Small intestine (tissue), 7 donors: Measurements from ENCODE around the gene OSCP1. TPM values are rescaled to one million over a fixed set of nuclear protein-coding genes. Genes with fewer than 3 reads are reported as not detected.
"Not testable (repeated sequence)": the region's sequence is repeated elsewhere in the genome, so short reads cannot be mapped to it uniquely, and the experiment has no call there.

Source experiments
- DNase-seq, 2 donors: peaks; one replicate each; pipeline versions ENCODE4 v3.0.0 to v3.0.0-alpha.2; 2013
- FAIRE-seq: peaks from 2 replicates; lab custom pipeline; 2012; peaks lifted over from hg19 to GRCh38; lab: Jason Lieb, UNC
- H3K27ac ChIP-seq, 3 donors: one replicate each; pipeline ENCODE4 v1.5.1; 2013; ENCODE audit warnings: low read length in 2 of 3, mild to moderate bottlenecking in 2 of 3, control low read depth in 1 of 3, inconsistent platforms in 1 of 3, low read depth in 1 of 3, moderate library complexity in 1 of 3
- H3K27me3 ChIP-seq, 3 donors: one replicate each; pipeline ENCODE4 v1.6.1; 2013; ENCODE audit warnings: low read length in 3 of 3, inconsistent platforms in 1 of 3; ENCODE audit not compliant: control insufficient read depth in 3 of 3, insufficient read depth in 3 of 3
- H3K36me3 ChIP-seq, 3 donors: one replicate each; pipeline ENCODE4 v1.6.1; 2013; ENCODE audit warnings: low read length in 3 of 3, inconsistent platforms in 1 of 3, low read depth in 1 of 3, mild to moderate bottlenecking in 1 of 3, moderate library complexity in 1 of 3; ENCODE audit not compliant: control insufficient read depth in 3 of 3, insufficient read depth in 2 of 3
- H3K4me1 ChIP-seq, 3 donors: one replicate each; pipeline ENCODE4 v1.6.1; 2013; ENCODE audit warnings: low read length in 2 of 3, inconsistent platforms in 1 of 3, low read depth in 1 of 3, mild to moderate bottlenecking in 1 of 3, moderate library complexity in 1 of 3; ENCODE audit not compliant: control insufficient read depth in 3 of 3, insufficient read depth in 2 of 3
- H3K4me3 ChIP-seq, 3 donors: one replicate each; pipeline ENCODE4 v1.5.1; 2013; ENCODE audit warnings: low read length in 3 of 3, control low read depth in 1 of 3, inconsistent platforms in 1 of 3, low read depth in 1 of 3, mild to moderate bottlenecking in 1 of 3, moderate library complexity in 1 of 3
- H3K9me3 ChIP-seq, 2 donors: one replicate each; pipeline ENCODE4 v1.6.1; 2013; ENCODE audit warnings: low read depth in 1 of 2, low read length in 1 of 2; ENCODE audit not compliant: control insufficient read depth in 2 of 2, insufficient read depth in 1 of 2
- WGBS, 3 donors: extraction: QIAGEN DNeasy Blood & Tissue Kit; methylation state at CpG; one replicate each; pipeline ENCODE4 v1.1.7; 2013; 5-methylcytosine and 5-hydroxymethylcytosine counted together
- polyA plus RNA-seq, 4 donors: library from polyadenylated mRNA; stranded (reverse) in 3 of 4; unstranded in 1 of 4; fragments of 200-250 nt in 3 of 4; fragments of 120-200 nt in 1 of 4; gene quantifications; one replicate each; pipeline versions ENCODE4 v1.2.1 to v1.2.3, GENCODE V29; 2013
- donor health status: healthy with polysubstance abuse.
- donor health status: control.
- donor health status: control.
- donor health status: Bipolar disorder and iron deficiency.
- donor health status: healthy.

Gene OSCP1
- polyA plus RNA-seq, 4 donors = 0.89 to 6.1 (median 2.8) TPM

- H3K27me3 ChIP-seq, FAIRE-seq, H3K9me3 ChIP-seq, H3K4me3 ChIP-seq, H3K36me3 ChIP-seq, DNase-seq: not testable (repeated sequence)
- peaks cover 0 to 15% (median 0%) of the 10 kb centered on the region in 3 donors for H3K4me1 ChIP-seq
- 90 to 95% (median 91%) methylated on average over 9 of the region's 9 CpGs for WGBS, 3 donors
- H3K27ac ChIP-seq = peak overlapping the region in 2 of 3 donors; percentile 67 to 72
Measured at GRCh38 chr1:36487336-36487725, 37.1 kb upstream of the OSCP1 start.

DNA sequence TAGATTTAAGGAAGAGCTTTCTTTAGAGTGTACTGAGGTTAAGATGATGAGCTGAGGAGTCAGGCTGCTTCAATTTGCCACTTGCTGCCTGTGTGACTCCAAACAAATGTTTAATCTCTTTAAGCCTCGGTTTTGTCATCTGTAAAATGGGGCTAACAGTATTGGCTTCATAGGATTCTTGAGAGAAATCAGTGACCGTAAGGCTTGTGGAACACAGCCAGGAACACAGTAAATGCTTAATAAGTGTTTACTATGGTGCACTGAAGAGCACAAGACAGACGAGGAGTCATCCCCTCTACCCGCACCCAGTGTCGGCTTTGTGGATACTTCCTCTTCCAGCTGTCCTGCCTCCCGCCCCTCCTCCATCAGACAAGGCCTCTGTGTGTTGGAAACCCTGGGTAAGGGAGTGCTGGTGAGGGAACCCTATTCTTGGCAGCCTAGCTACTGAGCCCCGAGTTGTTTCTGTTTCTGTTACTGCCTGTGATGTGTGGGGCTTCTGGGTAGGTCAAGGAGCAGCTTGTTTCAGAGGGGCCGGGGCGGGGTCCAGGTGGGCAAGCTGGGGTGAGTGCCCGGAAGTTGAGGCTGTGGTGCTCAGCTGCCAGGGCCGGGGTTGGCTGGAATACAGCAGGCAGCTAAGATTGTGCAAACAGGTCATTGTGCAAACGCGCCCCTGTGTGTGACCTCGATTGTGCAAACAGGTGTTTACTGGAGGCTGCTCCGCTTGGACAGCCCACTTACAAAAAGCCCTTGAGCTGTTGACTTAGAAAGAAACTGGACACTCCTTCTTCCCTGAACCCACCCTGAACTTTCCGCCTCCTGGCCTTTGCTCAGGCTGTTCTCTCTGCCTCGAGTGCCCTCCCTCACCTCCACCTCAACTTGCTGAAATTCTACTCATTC is 36.4 kb upstream of the OSCP1 start:
- DNase-seq = peak; percentile 29 to 93
- no peak overlapping the region for H3K4me3 ChIP-seq
- peaks cover 0 to 17% (median 0%) of the 10 kb centered on the region in 3 donors for H3K4me1 ChIP-seq
- WGBS, 3 donors = 26 to 47% (median 27%) methylated on average over 17 of the region's 17 CpGs
- no peak for FAIRE-seq
- H3K27ac ChIP-seq = peak overlapping the region in 2 of 3 donors; percentile 67 to 72
- H3K27me3 ChIP-seq = no peaks in the 10 kb centered on the region
- H3K36me3 ChIP-seq = no peaks in the 10 kb centered on the region
- H3K9me3 ChIP-seq = no peaks in the 10 kb centered on the region

DNA sequence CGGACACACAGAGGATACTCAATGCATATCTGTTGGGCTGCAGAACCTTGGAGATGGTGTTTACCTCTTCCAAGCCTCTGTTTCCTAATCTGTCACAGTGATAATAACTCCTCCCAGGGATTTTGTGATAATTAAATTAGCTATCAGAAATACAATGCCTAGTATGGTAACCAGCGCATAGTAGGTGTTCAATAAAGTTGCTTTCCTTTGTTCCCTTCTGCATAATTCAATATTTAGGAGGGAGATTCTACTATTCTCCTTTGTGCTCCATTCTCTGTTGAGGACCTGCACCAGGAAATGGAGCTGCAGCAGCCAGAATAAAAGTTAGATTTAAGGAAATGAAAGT is 35.8 kb upstream of the OSCP1 start:
- H3K4me3 ChIP-seq = no peak overlapping the region
- no peak for DNase-seq
- peak overlapping the region in 1 of 3 donors; percentile 67 for H3K27ac ChIP-seq
- no peaks in the 10 kb centered on the region for H3K9me3 ChIP-seq
- peaks cover 0 to 20% (median 0%) of the 10 kb centered on the region in 3 donors for H3K4me1 ChIP-seq
- no peak for FAIRE-seq
- H3K36me3 ChIP-seq = no peaks in the 10 kb centered on the region
- no peaks in the 10 kb centered on the region for H3K27me3 ChIP-seq
- 89 to 98% (median 97%) methylated on average over 2 of the region's 2 CpGs for WGBS, 3 donors

DNA sequence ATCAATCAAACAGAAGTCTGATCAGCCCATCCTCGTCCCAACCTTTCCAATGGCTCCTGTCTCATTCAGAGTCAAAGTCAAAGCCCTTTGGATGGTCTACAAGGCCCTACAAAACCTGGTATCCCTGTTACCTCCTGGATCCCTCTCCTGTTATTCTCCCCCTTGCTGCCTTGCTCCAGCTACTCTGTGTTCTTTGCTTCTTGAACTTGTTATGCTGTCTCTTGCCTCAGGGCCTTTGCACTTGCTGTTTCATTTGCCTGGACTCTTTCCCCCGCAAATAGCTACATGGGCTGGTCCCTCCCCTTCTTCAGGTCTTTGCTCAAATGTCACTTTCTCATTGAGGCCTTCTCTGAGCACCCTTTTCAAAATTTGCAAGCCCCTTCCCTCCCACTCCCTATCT is 33.8 kb upstream of the OSCP1 start:
- no peak for DNase-seq
- Histone ChIP-seq H3K27me3 (no peaks in the 10 kb centered on the region), H3K4me3 (no peak overlapping the region), H3K36me3 (no peaks in the 10 kb centered on the region), H3K27ac (no peak overlapping the region), H3K4me1 (peaks cover 0 to 20% (median 0%) of the 10 kb centered on the region in 3 donors), H3K9me3 (no peaks in the 10 kb centered on the region)
- FAIRE-seq = no peak
- WGBS, 3 donors = 84 to 94% (median 89%) methylated on average over 2 of the region's 2 CpGs

GRCh38 chr1:36482724-36483388 is 32.6 kb upstream of the OSCP1 start, which contains the start of gene CSF3R:
Gene CSF3R (minus strand): TSS chr1:36482913. CDS start chr1:36479496, 3,417 bp downstream.
- 53 to 72% (median 66%) methylated on average over 13 of the region's 13 CpGs for WGBS, 3 donors
- Histone ChIP-seq H3K4me3 (no peak within 1 kb of the TSS), H3K27ac (no peak within 1 kb of the TSS), H3K4me1 (peaks cover 0 to 18% (median 0%) of the 10 kb centered on the region in 3 donors), H3K9me3 (no peaks in the 10 kb centered on the region), H3K36me3 (no peaks in the 10 kb centered on the region), H3K27me3 (no peaks in the 10 kb centered on the region)
- FAIRE-seq (no peak), DNase-seq (no peak)

DNA sequence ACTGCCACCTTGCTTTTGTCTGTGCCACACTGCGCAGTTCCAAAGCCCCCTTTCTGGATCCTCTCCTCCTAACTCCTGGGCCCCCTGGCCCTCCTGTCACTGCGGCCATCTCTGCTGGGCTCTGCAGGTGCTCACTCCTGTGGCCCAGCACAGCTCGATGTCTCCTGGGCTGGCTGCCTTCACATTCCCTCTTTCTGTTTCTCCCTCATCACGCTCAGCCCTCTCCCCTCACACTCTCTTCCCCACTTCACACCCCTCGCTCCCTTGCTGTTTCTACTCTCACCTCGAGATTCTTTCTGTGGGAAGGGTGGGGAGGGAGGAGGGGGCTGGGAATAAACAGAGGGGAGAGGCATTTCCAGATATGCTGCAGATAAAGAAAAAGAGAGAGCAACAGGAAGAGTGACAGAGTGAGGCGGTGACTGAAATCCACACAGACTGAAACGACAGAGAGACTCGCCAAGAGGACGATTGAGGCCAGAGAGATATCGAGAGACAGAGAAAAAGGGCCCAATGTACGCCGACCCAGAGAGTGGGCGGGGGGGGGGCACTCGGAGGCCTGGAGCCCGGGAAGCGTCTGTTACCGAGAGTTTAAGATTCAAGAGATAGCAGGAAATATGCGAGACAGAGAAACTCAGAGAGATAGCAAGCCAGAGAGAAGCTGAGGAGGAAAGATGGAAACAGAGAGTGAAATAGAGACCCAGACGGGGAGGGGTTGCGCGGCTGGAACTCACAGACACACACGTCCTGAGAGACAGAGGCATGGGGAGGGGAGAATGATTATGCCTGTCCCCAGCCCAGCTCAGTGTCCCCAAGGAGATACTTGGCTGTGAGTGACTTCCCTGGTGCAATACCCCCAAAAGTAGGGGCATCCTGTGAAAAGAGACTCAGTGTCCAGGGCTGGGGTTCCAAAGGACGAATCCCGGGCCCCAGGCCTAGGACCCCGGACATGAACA is 31.8 kb upstream of the OSCP1 start:
- H3K4me3 ChIP-seq = no peak overlapping the region

GRCh38 chr1:36481091-36481490 is 30.8 kb upstream of the OSCP1 start:
- no peak overlapping the region for H3K27ac ChIP-seq
- H3K4me3 ChIP-seq = no peak overlapping the region
- H3K4me1 ChIP-seq = peaks cover 0 to 14% (median 0%) of the 10 kb centered on the region in 3 donors
- no peaks in the 10 kb centered on the region for H3K27me3 ChIP-seq
- FAIRE-seq (no peak), DNase-seq (no peak)
- H3K36me3 ChIP-seq = no peaks in the 10 kb centered on the region
- WGBS, 3 donors = 64 to 87% (median 69%) methylated on average over 6 of the region's 6 CpGs
- H3K9me3 ChIP-seq = no peaks in the 10 kb centered on the region

More for the DNA sequence above, 31.8 kb upstream of the OSCP1 start:
- no peaks in the 10 kb centered on the region for H3K36me3 ChIP-seq
- 35 to 64% (median 59%) methylated on average over 26 of the region's 26 CpGs for whole genome bisulfite sequencing, 3 donors
- DNase-seq (no peak), FAIRE-seq (no peak)
- no peaks in the 10 kb centered on the region for H3K9me3 ChIP-seq
- no peaks in the 10 kb centered on the region for H3K27me3 ChIP-seq
- H3K4me1 ChIP-seq = peaks cover 0 to 16% (median 0%) of the 10 kb centered on the region in 3 donors
- no peak overlapping the region for H3K27ac ChIP-seq

DNA sequence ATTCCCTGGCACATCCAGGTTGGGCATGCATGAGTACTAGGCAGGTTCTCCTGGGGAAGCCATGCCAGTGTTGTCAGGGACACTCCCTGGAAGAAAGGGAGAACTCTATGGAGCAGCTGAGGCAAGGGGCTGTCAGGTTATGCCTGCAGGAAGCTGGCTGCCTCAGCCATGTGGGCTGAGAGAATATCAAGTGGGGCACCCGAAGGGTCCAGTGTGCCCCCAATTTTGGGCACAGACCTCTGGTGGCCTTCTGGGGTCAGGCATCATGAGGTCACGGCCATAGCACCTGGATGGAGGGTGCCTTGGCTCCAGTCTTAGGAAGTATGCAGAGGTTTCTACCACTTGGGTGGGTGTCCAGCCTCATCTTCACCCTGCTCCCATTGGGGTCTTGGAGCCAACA is 29.9 kb upstream of the OSCP1 start:
- no peak for DNase-seq

More for the DNA sequence above, 29.9 kb upstream of the OSCP1 start:
- Histone ChIP-seq H3K4me3 (no peak overlapping the region), H3K36me3 (no peaks in the 10 kb centered on the region), H3K27me3 (no peaks in the 10 kb centered on the region), H3K27ac (no peak overlapping the region), H3K9me3 (no peaks in the 10 kb centered on the region), H3K4me1 (peaks cover 0 to 21% (median 0%) of the 10 kb centered on the region in 3 donors)
- 84 to 87% (median 85%) methylated on average over 2 of the region's 2 CpGs for WGBS, 3 donors
- FAIRE-seq = no peak
